ENCODE data around the gene ASCL2.

DNA sequence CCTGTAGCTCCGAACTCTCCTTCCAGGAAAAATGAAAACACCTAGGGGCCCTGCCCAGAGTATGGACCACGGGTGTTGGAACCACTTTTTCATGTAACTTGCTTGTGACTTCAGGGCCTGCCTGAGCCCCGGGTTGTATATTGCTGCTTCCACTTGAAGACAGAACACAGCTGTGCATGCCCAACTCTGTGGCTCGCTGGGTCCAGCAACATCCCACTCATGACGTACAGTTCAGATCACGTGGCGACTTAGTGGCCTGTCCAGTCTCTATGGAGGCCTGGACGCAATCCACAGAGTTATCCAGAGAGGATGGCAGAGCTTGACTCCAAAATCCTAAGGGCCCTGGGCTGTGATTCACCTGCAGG lies 24.5 kb upstream of the ASCL2 start:
- TF ChIP-seq, protein P1, sequence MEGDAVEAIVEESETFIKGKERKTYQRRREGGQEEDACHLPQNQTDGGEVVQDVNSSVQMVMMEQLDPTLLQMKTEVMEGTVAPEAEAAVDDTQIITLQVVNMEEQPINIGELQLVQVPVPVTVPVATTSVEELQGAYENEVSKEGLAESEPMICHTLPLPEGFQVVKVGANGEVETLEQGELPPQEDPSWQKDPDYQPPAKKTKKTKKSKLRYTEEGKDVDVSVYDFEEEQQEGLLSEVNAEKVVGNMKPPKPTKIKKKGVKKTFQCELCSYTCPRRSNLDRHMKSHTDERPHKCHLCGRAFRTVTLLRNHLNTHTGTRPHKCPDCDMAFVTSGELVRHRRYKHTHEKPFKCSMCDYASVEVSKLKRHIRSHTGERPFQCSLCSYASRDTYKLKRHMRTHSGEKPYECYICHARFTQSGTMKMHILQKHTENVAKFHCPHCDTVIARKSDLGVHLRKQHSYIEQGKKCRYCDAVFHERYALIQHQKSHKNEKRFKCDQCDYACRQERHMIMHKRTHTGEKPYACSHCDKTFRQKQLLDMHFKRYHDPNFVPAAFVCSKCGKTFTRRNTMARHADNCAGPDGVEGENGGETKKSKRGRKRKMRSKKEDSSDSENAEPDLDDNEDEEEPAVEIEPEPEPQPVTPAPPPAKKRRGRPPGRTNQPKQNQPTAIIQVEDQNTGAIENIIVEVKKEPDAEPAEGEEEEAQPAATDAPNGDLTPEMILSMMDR (IDR thresholded peaks at IDR 0.05; ENCODE audit: low read depth, low read length, poor library complexity, severe bottlenecking), result no peak
- TF ChIP-seq EZH2phosphoT487 (IDR thresholded peaks at IDR 0.05; ENCODE audit: borderline replicate concordance, low read length), result no peak
